Body of pancreas (tissue), 4 donors: ENCODE results near the gene DLGAP5.

Experiments used
- POLR2A ChIP-seq, 3 donors: fragments of 450-650 bp; IDR thresholded peaks; one replicate each; pipeline ENCODE4 v1.6.1; 2016; ENCODE audit warnings: antibody characterized with exemption in 3 of 3, mild to moderate bottlenecking in 2 of 3
- TF ChIP-seq, protein P1 (sequence below), 7 experiments: fragments of 450-650 bp in 4 of 7; fragments of 200-600 bp in 3 of 7; sonication (generic) in 3 of 7; IDR thresholded peaks; one replicate each; pipeline ENCODE4 v1.5.1; 2016 to 2019; ENCODE audit warnings: antibody characterized with exemption in 7 of 7

GRCh38 chr14:55228261-55228660, 36.9 kb upstream of the DLGAP5 start:
- TF ChIP-seq, protein P1, sequence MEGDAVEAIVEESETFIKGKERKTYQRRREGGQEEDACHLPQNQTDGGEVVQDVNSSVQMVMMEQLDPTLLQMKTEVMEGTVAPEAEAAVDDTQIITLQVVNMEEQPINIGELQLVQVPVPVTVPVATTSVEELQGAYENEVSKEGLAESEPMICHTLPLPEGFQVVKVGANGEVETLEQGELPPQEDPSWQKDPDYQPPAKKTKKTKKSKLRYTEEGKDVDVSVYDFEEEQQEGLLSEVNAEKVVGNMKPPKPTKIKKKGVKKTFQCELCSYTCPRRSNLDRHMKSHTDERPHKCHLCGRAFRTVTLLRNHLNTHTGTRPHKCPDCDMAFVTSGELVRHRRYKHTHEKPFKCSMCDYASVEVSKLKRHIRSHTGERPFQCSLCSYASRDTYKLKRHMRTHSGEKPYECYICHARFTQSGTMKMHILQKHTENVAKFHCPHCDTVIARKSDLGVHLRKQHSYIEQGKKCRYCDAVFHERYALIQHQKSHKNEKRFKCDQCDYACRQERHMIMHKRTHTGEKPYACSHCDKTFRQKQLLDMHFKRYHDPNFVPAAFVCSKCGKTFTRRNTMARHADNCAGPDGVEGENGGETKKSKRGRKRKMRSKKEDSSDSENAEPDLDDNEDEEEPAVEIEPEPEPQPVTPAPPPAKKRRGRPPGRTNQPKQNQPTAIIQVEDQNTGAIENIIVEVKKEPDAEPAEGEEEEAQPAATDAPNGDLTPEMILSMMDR (IDR thresholded peaks at IDR 0.05), result no peak
- no peak for TF ChIP-seq POLR2A (IDR thresholded peaks at IDR 0.05)
